Posterior cingulate gyrus (tissue), 11 donors: Measurements from ENCODE around the gene RIC1.
A peak's percentile ranks its signal among the peaks of the same experiment; 100 is the strongest.
"Not testable (repeated sequence)": the region's sequence is repeated elsewhere in the genome, so short reads cannot be mapped to it uniquely, and the experiment has no call there.

Experiments
- DNase-seq, 10 donors: peaks; one replicate each; pipeline versions ENCODE4 v3.0.0 to v3.0.0-alpha.2; 2020 to 2021; ENCODE audit warnings: mixed read lengths in 3 of 10
- intact Hi-C: fragments of 100-400 bp; cut with DNase I; formaldehyde crosslinking; loops from one replicate; pipeline ENCODE4 v1.15.1; 2023

RIC1 gene

GRCh38 chr9:5779705-5780218, 150.9 kb downstream of the RIC1 start:
- intact Hi-C loops, DNase-seq: not testable (repeated sequence)

- intact Hi-C loops, DNase-seq: not testable (repeated sequence)
Measured at GRCh38 chr9:5783420-5783819, 154.5 kb downstream of the RIC1 start.

- DNase-seq, result no peak
- intact Hi-C loops, result no loop called here
Measured at GRCh38 chr9:5783982-5784381, 155.1 kb downstream of the RIC1 start.

- intact Hi-C loops, result no loop called here
- no peak for DNase-seq
Measured at GRCh38 chr9:5784526-5785315, 155.8 kb downstream of the RIC1 start.

GRCh38 chr9:5786370-5787127, 157.6 kb downstream of the RIC1 start:
- intact Hi-C loops, result no loop called here
- DNase-seq, result peak in 6 of 10 donors; percentile 20 to 77 (median 55)

- intact Hi-C loops, result no loop called here
- no peak for DNase-seq
Measured at GRCh38 chr9:5787220-5787619, 158.3 kb downstream of the RIC1 start.

- intact Hi-C loops, result no loop called here
- no peak for DNase-seq
Measured at GRCh38 chr9:5787759-5788302, 158.9 kb downstream of the RIC1 start.

GRCh38 chr9:5789489-5789888, 160.6 kb downstream of the RIC1 start:
- intact Hi-C loops, result no loop called here
- no peak for DNase-seq

GRCh38 chr9:5790923-5791322, 162.0 kb downstream of the RIC1 start:
- DNase-seq, result no peak
- intact Hi-C loops, result loop anchor here (10.0 kb wide), 1 partner anchor 404 kb away; no protein-coding TSS in a partner anchor

- no peak for DNase-seq
- intact Hi-C loops, result loop anchor here (10.0 kb wide), 1 partner anchor 403 kb away; no protein-coding TSS in a partner anchor
Measured at GRCh38 chr9:5791870-5792269, 163.0 kb downstream of the RIC1 start.

- intact Hi-C loops, result loop anchor here (10.0 kb wide), 1 partner anchor 401 kb away; no protein-coding TSS in a partner anchor
- DNase-seq, result no peak
Measured at GRCh38 chr9:5793812-5794211, 164.9 kb downstream of the RIC1 start.

- DNase-seq, result no peak
- intact Hi-C loops, result loop anchor here (5.0 to 10.0 kb wide), 3 partner anchors 36 to 511 kb away; partner anchors contain the start of gene ERMP1
Measured at GRCh38 chr9:5796298-5796697, 167.4 kb downstream of the RIC1 start.

GRCh38 chr9:5798581-5798980, 169.7 kb downstream of the RIC1 start:
- intact Hi-C loops, result loop anchor here (5.0 to 10.0 kb wide), 3 partner anchors 34 to 509 kb away; partner anchors contain the start of gene ERMP1
- no peak for DNase-seq

- intact Hi-C loops, result loop anchor here (5.0 to 10.0 kb wide), 3 partner anchors 33 to 508 kb away; partner anchors contain the start of gene ERMP1
- peak in 3 of 10 donors; percentile 24 to 59 (median 26) for DNase-seq
Measured at GRCh38 chr9:5799314-5799713, 170.4 kb downstream of the RIC1 start.

- DNase-seq, intact Hi-C loops: not testable (repeated sequence)
Measured at GRCh38 chr9:5800378-5800777, 171.5 kb downstream of the RIC1 start.

GRCh38 chr9:5800969-5801738, 172.2 kb downstream of the RIC1 start:
- DNase-seq, result no peak
- intact Hi-C loops, result no loop called here

GRCh38 chr9:5801739-5802113, 172.8 kb downstream of the RIC1 start:
- DNase-seq, result no peak
- intact Hi-C loops, result no loop called here

GRCh38 chr9:5805478-5805877, 176.6 kb downstream of the RIC1 start:
- intact Hi-C loops, result no loop called here
- no peak for DNase-seq

GRCh38 chr9:5811751-5812150, 182.8 kb downstream of the RIC1 start:
- intact Hi-C loops, result no loop called here

GRCh38 chr9:5813824-5814223, 184.9 kb downstream of the RIC1 start:
- DNase-seq, result no peak
- intact Hi-C loops, result no loop called here

More at GRCh38 chr9:5811751-5812150, 182.8 kb downstream of the RIC1 start:
- no peak for DNase-seq
